Measurements from ENCODE around the gene TCF3. TPM values are rescaled to one million over a fixed set of nuclear protein-coding genes. Genes with fewer than 3 reads are reported as not detected.

TCF3 gene
- total RNA-seq, 1 experiment from 2014 or later, result 208 TPM

- Histone ChIP-seq H3K79me2 (ENCODE audit: insufficient read depth, low read length) (peaks cover 18% of the 10 kb centered on the region; the same call in 1 of the 2 replicates), H3K4me1 (ENCODE audit: control insufficient read depth in 1 of 2, insufficient read depth in 2 of 2, low read length in 2 of 2) (peaks cover 0 to 5% of the 10 kb centered on the region in 2 experiments; a peak in 1 of 4 replicates), H2AFZ (ENCODE audit: low read depth, low read length, poor library complexity, severe bottlenecking) (no peak overlapping the region), H3K36me3 (ENCODE audit: control insufficient read depth in 1 of 2, insufficient read depth in 2 of 2, low read length in 2 of 2) (peaks cover 26 to 49% of the 10 kb centered on the region in 2 experiments; a peak in 3 of 4 replicates), H3K9me3 (ENCODE audit: control insufficient read depth in 1 of 2, insufficient read depth in 1 of 2, low read depth in 1 of 2, low read length in 2 of 2) (no peaks in the 10 kb centered on the region), H3K4me3 (replicated peaks in 1 of 2; ENCODE audit: low read depth in 1 of 2, low read length in 2 of 2) (no peak overlapping the region), H3K9me2 (ENCODE audit: insufficient read depth) (no peaks in the 10 kb centered on the region), H3K27ac (ENCODE audit: low read depth, low read length) (no peak overlapping the region), H4K20me1 (ENCODE audit: insufficient read depth) (no peaks in the 10 kb centered on the region), H3K9ac (ENCODE audit: low read length) (no peak overlapping the region), H3K4me2 (ENCODE audit: low read length) (no peak overlapping the region), H3K27me3 (ENCODE audit: insufficient read depth, low read length) (no peaks in the 10 kb centered on the region)
- POLR2A ChIA-PET, result no interaction called here
- CTCF ChIA-PET, result no interaction called here
- RAD21 ChIA-PET (ENCODE audit: low non-redundant PET in 1 of 2, low total read pairs in 2 of 2, uncharacterized antibody in 2 of 2, unreplicated experiment in 2 of 2), result no interaction called here
- DNase-seq (ENCODE audit: low read depth, low spot score) (no peak), ATAC-seq (no peak)
- intact Hi-C loops (cut with micrococcal nuclease), result no loop called here
- TF ChIP-seq SRF (IDR thresholded peaks at IDR 0.05; ENCODE audit: low read depth) (no peak), EZH2 (IDR thresholded peaks at IDR 0.05) (no peak), MAX (IDR thresholded peaks at IDR 0.05) (no peak), YY1 (IDR thresholded peaks at IDR 0.05; ENCODE audit: extremely low read depth, insufficient replicate concordance, low read depth, low read length) (no peak), SP1 (IDR thresholded peaks at IDR 0.05; ENCODE audit: low read depth) (no peak), FOSL1 (IDR thresholded peaks at IDR 0.05; ENCODE audit: low read depth) (no peak), ELF1 (IDR thresholded peaks at IDR 0.05; ENCODE audit: borderline replicate concordance, low read depth) (no peak), RAD21 (IDR thresholded peaks at IDR 0.05; ENCODE audit: low read depth) (no peak), EZH2phosphoT487 (IDR thresholded peaks at IDR 0.05; ENCODE audit: borderline replicate concordance) (no peak), ZBTB33 (IDR thresholded peaks at IDR 0.05; ENCODE audit: extremely low read depth, insufficient replicate concordance, low read length) (no peak), REST (IDR thresholded peaks at IDR 0.05; ENCODE audit: low read depth) (no peak), ZNF274 (IDR thresholded peaks at IDR 0.05; ENCODE audit: low read depth, low read length) (no peak), JUND (IDR thresholded peaks at IDR 0.05) (no peak), POLR2AphosphoS5 (IDR thresholded peaks at IDR 0.05; ENCODE audit: low read depth, low read length) (no peak)
- BruUV-seq (replicated peaks), result no TSS peak
Measured at GRCh38 chr19:1620502-1620901, 31.9 kb downstream of the TCF3 start.

Data from HCT116 (cell line).